T-helper 2 cell treated with Interferon-gamma antibody and Interleukin-4, amounts not matched to agents 100 ng/mL and 5 ng/mL, for 36 hours (primary cell): ENCODE results near the gene ELF1. TPM values are rescaled to one million over a fixed set of nuclear protein-coding genes. Genes with fewer than 3 reads are reported as not detected.

ENCODE experiments used
- intact Hi-C: fragments of 100-400 bp; cut with micrococcal nuclease; formaldehyde crosslinking; loops from one replicate; pipeline ENCODE4 v1.15.1; 2023
- total RNA-seq: library from RNA; stranded (reverse); gene quantifications from 2 replicates; pipeline ENCODE4 v1.2.3, GENCODE V29; 2022

Gene ELF1
- total RNA-seq = 116 and 117 TPM in 2 replicates

DNA sequence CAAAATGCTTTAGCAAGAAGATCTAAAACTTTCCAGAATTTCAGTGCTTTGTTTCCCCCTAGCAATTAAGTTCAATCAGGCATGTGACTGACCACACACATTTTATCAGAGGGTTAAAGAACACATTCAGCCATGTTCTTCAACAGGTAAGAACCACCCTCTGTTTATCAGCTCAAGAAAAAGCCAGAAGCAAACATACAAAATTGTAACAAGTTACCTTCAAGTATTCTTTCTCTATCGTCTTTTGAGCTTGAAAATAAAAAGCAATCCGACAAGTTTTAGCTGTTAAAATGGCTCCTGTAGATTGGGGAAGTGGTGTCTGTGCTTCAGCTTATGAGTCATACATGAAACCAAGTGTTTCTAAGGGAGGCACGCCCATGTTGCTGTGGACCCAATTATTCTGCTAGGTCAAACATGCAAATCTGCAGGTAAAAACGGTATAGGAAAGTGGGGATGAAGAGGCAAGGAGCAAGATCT is at the start of gene ELF1:
Gene ELF1, minus strand, starts transcription at position 306 of the 477 bp plus-strand sequence. CDS start 37,262 bp downstream, outside the sequence.
- intact Hi-C loops = loop anchor here (1.0 to 10.0 kb wide), 6 partner anchors 14 to 446 kb away; partner anchors contain the start of genes FOXO1 and WBP4

GRCh38 chr13:41065078-41065477 is 46.0 kb upstream of the ELF1 start:
- intact Hi-C loops = no loop called here

DNA sequence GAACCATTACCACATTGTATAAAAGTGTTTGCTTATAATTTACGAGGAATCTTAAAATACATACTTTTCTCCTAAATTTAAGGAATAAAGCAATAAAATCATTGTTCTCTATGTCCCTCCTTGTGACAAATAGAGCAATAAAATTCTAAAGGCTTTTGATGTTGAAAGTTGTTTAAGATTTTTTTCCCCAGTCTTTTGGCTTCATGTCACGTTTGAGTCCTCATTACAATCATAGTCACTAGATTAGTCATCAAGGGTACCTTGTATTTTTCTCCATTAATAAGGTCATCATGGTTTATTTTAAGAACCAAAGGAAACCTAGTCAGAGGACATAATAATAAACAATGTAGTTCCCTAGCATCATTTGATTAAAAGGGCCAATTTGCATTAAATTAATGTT is 45.4 kb upstream of the ELF1 start:
- intact Hi-C loops = loop anchor here (5.0 kb wide), 1 partner anchor 198 kb away; the partner anchor contains the start of gene MTRF1

DNA sequence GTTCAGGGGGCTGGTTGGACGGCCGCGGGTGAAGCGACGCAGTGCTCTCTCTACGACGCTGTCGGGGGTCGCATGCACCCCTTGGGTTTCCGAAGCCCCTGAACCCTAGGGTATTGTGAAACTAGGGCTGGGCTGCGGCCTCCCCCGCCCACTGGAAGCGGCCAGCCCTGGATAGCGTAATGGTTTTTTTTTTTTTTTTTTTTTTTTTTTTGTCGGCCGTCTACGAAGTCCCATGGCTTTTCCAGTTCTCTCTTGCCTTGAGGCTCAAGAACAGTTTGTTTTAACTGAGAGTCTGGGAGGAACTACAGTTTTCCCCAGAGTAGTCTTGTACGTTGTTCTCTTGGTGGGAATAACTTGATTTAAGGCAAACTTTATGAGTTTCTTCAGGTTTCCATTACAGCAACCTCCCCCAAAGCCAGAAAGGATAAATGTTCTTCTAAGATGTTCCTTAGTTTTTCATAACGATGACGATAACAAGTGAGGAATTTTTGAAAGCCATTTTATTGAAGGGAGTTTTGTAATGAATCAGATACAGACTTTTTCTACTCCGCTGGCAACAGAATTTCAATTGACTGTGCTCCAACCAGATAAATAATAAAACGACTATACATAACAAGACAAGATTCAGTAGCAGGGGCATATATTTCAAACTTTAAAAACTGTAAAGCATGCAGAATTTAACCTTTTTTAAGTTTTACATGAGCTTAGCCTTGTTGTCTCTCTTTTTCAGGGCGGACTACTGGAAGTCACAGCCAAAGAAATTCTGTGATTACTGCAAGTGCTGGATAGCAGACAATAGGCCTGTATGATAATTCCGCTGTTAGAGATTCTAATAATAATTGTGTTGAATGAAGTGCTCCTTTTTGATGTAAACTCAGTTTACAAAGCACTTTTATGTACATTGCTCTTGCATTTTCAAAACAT is 43.1 kb upstream of the ELF1 start:
- intact Hi-C loops = loop anchor here (1.0 to 5.0 kb wide), 9 partner anchors 43 to 1209 kb away; partner anchors contain the start of genes ELF1, KBTBD6, KBTBD7 and MRPS31

- intact Hi-C loops = loop anchor here (1.0 to 5.0 kb wide), 9 partner anchors 42 to 1210 kb away; partner anchors contain the start of genes ELF1, KBTBD6, KBTBD7 and MRPS31
Measured at GRCh38 chr13:41061075-41061913, 42.2 kb upstream of the ELF1 start, which contains the start of gene WBP4. Gene WBP4 (plus strand): TSS chr13:41061509. CDS start chr13:41061674, 165 bp downstream.

- intact Hi-C loops = loop anchor here (1.0 to 5.0 kb wide), 11 partner anchors 41 to 1210 kb away; partner anchors contain the start of genes ELF1, KBTBD6, KBTBD7 and MRPS31
Measured at GRCh38 chr13:41060724-41061074, 41.6 kb upstream of the ELF1 start.

DNA sequence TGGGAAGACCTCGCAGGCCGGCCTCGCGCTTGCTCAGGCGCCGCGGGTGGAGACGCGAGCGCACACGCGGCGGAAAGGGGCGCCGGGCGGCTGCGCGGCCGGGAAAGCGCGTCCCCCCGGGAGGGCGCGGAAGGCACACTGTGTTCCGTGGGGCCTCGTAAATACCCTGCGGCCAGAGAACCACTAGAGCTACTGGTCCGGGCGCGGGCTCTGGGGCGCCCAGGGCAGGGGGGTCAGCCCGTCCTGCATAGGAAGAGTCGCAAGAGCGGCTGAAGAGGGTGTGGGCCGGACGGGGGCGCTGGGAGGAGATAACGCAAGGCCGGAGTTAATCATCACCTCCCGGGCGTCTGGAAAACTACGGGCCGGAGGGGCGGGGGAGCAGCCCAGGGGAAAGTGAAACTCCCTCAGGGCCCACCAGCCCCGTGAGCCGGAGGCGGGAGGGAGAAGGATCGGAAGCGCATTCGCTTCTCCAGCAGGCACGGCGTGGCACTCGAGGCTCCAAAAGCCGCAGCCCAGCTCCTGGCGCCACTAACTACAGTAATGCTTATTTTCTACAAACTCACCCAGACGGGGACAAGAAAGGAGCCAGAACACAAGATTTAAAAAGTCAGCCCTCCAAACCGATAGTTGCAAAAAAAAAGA is 41.1 kb upstream of the ELF1 start:
- intact Hi-C loops = loop anchor here (1.0 to 5.0 kb wide), 7 partner anchors 76 to 1211 kb away; partner anchors contain the start of genes MTRF1 and NAA16

DNA sequence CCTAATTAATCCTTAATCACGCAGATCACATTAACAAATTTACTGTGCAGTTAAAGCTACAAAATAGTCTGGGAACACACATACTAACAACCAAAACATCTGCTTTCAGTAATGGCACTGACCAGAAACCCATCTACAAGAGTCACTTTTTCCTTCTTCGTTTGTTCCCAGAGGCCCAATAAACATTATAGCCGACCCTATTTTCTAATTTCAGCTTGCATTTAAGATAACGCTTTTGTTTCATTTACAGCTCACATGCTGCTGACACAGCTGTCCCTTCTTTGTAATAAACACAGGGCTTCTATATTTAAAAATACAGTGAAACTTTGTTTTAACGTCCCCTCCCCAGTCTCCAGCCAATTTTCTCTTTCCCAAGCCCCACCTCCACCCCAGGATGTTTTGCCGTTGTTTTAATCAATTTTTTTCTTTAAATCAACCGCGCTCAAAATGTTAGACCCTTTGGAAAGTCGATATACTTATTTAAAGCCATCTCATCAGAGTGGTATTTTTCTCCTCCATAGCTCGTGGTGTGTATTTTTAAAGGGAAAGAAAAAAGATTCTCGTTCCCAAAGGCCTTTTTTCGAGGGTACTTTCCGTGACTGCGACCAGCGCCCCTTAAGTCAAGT is 40.5 kb upstream of the ELF1 start:
- intact Hi-C loops = loop anchor here (1.0 to 10.0 kb wide), 8 partner anchors 75 to 1211 kb away; partner anchors contain the start of genes MTRF1 and NAA16

- intact Hi-C loops = loop anchor here (10.0 kb wide), 1 partner anchor 1056 kb away; no protein-coding TSS in a partner anchor
Measured at GRCh38 chr13:41058295-41059070, 39.4 kb upstream of the ELF1 start.

DNA sequence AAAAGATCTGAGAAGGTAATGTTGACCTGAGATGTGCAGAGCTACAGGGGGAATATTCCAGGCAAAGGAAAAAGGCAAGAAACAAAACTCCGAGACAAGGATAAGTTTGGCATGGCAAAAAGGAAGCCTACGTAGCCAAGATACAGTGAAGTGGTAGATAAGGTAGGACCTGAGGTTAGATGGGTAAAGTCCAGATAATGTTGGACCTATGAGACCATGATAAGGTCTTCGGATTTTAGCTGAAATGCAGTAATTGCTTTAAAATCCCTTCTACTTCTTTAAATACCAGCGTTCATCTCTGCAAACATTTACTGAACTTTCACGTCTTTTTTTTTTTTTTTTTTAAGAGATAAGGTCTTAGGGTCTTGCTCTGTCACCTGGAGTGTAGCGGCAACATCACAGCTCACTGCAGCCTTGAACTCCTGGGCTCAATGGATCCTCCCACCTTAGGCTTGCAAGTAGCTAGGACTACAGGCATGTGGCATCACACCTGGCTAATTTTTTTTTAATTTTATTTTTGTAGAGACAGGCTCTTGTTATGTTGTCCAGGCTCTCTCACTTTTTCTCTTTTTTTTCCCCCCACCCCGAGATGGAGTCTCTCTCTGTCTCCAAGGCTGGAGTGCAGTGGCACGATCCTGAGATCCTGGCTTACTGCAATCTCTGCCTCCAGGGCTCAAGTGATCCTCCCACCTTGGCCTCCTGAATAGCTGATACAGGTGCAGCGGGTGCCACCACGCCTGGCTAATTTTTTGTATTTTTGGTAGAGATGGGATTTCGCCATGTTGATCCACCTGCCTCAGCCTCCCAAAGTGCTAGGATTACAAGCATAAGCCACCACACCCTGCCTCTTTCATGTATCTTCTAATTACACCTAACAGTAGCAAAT is 38.0 kb upstream of the ELF1 start:
- intact Hi-C loops = loop anchor here (10.0 kb wide), 1 partner anchor 1058 kb away; no protein-coding TSS in a partner anchor

DNA sequence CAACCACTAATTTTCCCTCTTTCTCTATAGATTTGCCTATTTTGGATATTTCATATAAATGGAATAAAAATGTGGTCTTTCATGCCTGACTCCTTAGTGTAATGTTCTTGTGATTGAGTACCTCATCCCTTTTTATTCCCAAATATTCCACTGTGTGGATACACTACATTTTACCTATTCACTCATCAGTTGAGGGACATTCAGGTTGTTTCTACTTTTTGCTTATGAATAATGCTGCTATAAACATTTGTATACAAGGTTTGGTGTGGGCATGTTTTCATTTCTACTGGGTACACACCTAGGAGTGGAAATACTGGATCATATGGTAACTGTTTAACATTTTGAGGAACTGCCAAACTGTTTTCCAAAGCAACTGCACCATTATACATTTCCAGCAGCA is 37.1 kb upstream of the ELF1 start:
- intact Hi-C loops = loop anchor here (10.0 kb wide), 1 partner anchor 1059 kb away; no protein-coding TSS in a partner anchor

GRCh38 chr13:41054919-41055619 is 36.0 kb upstream of the ELF1 start:
- intact Hi-C loops = loop anchor here (1.0 to 10.0 kb wide), 2 partner anchors 167 to 1060 kb away; no protein-coding TSS in a partner anchor

- intact Hi-C loops = loop anchor here (1.0 to 10.0 kb wide), 2 partner anchors 168 to 1060 kb away; no protein-coding TSS in a partner anchor
Measured at GRCh38 chr13:41054212-41054877, 35.2 kb upstream of the ELF1 start.

- intact Hi-C loops = loop anchor here (10.0 kb wide), 1 partner anchor 1061 kb away; no protein-coding TSS in a partner anchor
Measured at GRCh38 chr13:41053384-41053826, 34.3 kb upstream of the ELF1 start.

- intact Hi-C loops = loop anchor here (10.0 kb wide), 1 partner anchor 1062 kb away; no protein-coding TSS in a partner anchor
Measured at GRCh38 chr13:41052441-41052840, 33.3 kb upstream of the ELF1 start.
